ENCODE results near the gene MFSD12. TPM values are rescaled to one million over a fixed set of nuclear protein-coding genes. Genes with fewer than 3 reads are reported as not detected.
"Not testable (repeated sequence)": the region's sequence is repeated elsewhere in the genome, so short reads cannot be mapped to it uniquely, and the experiment has no call there.

The MFSD12 gene
- total RNA-seq, 1 experiment from 2014 or later, result 50.5 TPM

- DNase-seq (ENCODE audit: low read depth), result not testable (repeated sequence)
These were observed 26.8 kb upstream of the MFSD12 start for GRCh38 chr19:3584036-3584802.

DNA sequence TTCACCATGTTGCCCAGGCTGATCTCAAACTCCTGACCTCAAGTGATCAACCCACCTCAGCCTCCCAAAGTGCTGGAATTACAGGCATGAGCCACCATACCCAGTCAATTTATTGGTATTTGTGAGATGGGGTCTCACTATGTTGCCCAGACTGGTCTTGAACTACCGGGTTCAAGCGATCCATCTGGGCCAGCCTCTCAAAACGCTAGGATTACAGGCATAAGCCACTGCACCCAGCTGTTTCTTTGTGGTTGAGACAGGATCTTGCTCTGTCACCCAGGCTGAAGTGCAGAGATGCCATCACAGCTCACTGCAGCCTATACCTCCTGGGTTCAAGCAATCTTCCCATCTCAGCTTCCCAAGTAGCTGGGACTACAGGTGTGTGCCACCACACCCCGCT, 24.4 kb upstream of the MFSD12 start:
- DNase-seq (ENCODE audit: low read depth), result not testable (repeated sequence)

DNA sequence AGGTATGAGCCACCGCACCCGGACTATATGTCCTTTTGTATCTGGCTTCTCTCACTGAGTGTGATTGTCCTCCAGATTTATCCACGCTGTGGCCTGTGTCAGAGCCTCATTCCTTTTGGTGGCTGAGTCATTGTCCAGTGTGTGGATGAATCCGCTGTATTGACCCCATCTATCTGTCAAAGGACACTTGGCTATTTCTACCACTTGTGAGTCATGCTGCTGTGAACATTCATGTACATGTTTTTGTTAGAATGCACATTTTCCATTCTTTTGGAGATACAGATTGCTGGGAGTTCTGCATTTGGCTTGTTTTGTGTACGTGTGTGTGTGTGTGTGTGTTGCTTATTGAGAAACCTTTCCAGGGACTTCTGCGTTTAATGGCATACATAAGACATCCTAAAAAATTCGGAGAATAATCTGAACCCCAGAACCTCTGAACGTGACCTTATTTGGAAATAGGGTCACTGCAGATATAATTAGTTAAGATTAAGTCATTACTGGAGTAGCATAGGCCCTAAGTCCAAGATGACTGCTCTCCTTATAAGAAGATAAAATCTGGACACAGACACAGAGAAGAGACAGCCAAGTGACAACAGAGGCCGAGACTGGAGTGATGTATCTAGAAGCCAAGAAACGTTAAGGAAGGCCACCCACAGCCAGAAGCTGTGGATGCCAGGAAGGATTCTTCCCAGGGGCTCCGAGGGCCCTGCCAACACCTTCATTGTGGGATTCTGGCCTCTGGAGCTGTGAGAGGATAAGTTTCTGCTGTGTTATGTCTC, 23.0 kb upstream of the MFSD12 start:
- peak; percentile 49 for DNase-seq (ENCODE audit: low read depth)

DNA sequence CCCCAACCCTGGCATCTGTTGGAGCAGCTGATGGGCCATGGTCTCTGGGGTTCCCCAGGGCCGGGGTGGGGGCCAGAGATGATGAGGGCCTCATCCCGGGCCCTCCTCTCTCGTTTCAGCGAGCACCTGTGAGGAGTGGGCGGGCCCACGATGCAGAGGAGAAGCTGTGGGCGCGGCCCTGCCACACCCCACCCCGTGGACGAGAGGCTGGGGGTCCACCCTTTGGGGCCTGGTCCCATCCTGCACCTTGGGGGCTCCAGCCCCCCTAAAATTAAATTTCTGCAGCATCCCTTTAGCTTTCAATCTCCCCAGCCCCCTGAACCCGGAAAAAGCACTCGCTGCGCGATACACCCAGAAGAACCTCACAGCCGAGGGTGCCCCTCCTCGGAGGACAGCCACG, 21.0 kb upstream of the MFSD12 start:
- DNase-seq (ENCODE audit: low read depth), result no peak

- no peak for DNase-seq (ENCODE audit: low read depth)
These were observed 20.4 kb upstream of the MFSD12 start for GRCh38 chr19:3577723-3578344.

DNA sequence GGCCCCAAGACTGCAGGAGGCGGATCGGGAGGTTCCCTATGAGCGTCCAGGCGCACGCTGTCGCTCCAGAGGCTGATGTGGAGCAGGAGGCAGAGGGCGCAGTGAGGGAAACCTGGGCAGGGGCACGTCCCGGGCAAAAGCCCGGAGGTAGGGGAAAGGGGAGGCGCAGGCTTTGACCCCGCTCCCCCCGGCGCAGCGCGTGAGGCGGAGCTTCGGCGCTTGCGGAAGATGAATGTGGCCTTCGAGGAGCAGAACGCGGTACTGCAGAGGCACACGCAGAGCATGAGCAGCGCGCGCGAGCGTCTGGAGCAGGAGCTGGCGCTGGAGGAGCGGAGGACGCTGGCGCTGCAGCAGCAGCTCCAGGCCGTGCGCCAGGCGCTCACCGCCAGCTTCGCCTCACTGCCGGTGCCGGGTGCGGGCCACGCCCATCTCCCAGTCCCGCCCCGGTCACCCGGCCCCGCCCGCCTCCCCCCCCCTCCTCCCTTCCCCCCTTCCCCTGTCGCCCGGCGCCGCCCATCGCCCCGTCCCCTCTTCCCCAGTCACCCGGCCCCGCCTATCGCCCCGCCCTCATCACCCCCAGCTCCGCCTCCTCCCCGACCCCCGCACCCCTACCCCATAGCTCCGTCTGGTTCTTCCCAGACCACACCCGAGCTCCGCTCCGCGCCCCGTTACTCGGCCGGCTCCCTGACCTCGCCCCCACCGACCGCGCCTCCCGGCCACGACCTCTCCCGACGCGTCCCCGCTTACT, 19.5 kb upstream of the MFSD12 start:
- no peak for DNase-seq (ENCODE audit: low read depth)

GRCh38 chr19:3575949-3576673, 18.7 kb upstream of the MFSD12 start:
- DNase-seq (ENCODE audit: low read depth), result no peak

DNA sequence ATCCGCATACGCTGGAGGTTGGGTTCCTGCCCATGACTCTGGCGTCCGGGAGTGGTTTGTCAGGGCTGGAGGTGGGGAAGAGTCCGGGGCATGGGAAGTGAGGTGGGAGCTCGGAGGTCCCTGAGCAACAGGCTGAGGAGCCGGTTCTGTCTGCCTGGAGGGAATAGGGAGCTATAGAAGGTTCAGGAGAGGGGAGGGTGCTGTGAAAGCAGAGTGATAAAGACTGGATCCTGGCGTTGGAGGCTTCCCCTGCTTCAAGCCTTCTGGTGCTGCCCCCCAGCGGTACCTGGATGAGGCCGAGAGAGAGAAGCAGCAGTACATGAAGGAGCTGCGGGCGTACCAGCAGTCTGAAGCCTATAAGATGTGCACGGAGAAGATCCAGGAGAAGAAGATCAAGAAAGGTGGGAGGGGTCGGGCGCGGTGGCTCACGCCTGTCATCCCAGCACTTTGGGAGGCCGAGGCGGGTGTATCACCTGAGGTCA, 17.9 kb upstream of the MFSD12 start:
- DNase-seq (ENCODE audit: low read depth), result peak; percentile 57

GRCh38 chr19:3573858-3574637, 16.7 kb upstream of the MFSD12 start:
- peak; percentile 98 for DNase-seq (ENCODE audit: low read depth)

GRCh38 chr19:3573162-3573857, 15.9 kb upstream of the MFSD12 start:
- DNase-seq (ENCODE audit: low read depth), result peak; percentile 39

GRCh38 chr19:3572855-3573161, 15.4 kb upstream of the MFSD12 start, which contains the start of gene HMG20B:
TSS of gene HMG20B (plus strand) at chr19:3572944. CDS start at chr19:3573310, 366 bp downstream.
- DNase-seq (ENCODE audit: low read depth), result no peak

DNA sequence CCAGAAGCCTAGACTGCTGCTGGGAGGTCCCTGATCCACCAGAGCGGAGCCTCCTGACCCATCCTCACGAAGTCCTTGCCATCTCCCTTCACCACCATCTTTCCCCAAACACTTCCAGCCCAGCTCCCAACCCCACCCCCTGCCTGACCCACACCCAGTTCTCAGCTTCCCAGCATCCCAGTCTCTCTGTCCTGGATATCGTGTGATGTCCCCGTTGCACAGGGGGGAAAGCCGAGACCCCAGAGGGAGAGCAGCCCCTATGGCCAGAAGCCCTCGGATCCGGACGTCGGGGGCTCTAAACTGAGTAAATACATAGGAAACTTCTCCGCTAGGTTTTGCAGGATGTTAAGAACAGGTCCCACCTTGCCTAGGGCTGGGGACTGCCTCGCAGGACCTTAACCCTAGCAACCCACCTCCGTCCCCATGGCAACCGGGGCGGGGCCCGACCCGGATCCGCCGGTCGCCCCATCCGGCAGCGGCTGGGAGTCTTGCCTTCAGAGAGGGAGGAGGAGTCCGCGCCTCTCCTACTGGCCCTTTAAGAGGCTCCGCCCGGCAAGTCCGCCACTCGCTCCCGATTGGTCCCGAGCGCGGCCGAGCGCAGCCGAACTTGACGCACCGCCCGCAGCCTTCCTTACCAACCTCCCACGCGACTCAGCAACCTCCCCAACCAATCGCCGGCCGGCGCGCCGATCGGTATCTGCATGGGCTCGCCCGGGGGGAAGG, 14.9 kb upstream of the MFSD12 start:
- DNase-seq (ENCODE audit: low read depth), result peak; percentile 100

DNA sequence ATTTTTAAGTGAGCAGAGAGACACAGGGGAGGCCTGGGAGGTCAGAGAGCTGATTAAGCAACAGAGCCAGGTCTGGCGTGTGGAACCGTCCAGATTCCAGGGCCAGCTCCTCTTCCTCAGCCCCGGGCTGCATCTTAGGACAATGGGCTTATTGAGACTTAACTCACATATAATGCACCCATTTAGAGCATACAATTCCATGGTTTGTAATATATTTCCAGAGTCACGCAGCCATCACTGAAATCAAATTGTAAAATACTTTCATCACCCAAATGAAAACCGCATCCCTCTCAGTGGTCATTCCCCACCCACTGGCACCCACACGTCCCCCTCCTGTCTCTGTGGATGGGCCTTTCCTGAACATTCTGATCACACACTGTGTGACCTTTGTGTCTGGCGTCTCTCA, 13.2 kb upstream of the MFSD12 start:
- no peak for DNase-seq (ENCODE audit: low read depth)

GRCh38 chr19:3570042-3570441, 12.7 kb upstream of the MFSD12 start:
- DNase-seq (ENCODE audit: low read depth), result not testable (repeated sequence)

- DNase-seq (ENCODE audit: low read depth), result peak; percentile 92
These were observed 7.8 kb upstream of the MFSD12 start for GRCh38 chr19:3565139-3565538.

- no peak for DNase-seq (ENCODE audit: low read depth)
These were observed 6.5 kb upstream of the MFSD12 start for GRCh38 chr19:3563709-3564524.

DNA sequence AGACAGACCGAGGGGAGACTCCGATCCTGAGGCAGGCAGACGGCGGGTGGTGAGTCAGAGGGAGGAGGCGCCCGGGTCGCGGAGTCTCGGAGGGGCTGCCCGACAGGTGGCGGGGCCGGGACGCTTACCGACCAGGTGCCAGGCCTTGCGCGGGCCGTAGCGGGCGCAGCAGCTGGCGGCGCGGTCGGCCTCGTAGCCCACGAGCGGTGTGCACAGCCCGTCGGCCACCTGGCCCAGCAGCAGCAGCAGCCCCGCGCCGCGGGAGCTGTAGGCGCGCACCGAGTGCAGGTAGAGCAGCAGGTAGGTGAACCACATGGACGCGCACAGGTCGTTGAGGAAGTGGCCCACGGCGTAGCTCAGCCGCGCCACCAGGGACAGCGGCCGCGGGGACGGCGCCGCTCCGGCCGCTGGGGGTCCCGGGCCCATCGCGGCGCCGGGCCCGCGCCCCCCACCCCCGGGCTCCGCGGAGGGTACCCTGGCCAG, 367 bp downstream of the MFSD12 start:
- DNase-seq (ENCODE audit: low read depth), result peak; percentile 76

DNA sequence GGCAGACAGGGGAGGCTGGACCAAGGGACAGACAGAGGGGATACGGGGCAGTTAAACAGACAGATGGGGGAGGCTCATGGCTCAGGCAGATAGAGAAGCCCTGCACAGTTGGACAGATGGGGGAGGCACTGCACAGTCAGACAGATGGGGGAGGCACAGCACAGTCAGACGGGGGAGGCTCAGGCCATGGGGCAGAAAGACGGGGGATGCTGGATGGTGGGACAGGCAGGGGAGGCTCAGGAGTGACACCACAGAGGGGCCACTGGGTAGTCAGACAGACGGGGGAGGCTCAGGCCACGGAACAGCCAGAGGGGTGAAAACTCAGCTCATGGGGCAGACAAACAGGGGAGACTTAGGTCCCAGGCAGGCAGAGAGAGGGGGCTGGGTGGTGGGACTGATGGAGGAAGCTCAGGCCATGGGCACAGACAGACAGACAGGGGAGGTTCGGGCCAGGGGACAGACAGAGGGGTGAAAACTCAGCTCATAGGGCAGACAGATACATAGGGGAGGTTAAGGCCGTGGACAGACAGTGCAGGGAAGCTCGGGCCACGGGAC, 886 bp downstream of the MFSD12 start:
- no peak for DNase-seq (ENCODE audit: low read depth)

Data from Daoy (cell line).